Activated CD8-positive, alpha-beta memory T cell treated with anti-CD3 and anti-CD28 coated beads, Interleukin-2, amount 50 U/mL, for 4 hours (primary cell): ENCODE measurements around the gene FBXO34.
"Not testable (repeated sequence)": the region's sequence is repeated elsewhere in the genome, so short reads cannot be mapped to it uniquely, and the experiment has no call there.

Experiments
- DNase-seq: peaks from one replicate; pipeline ENCODE4 v3.0.0-alpha.2; 2020

The FBXO34 gene

GRCh38 chr14:55350461-55350860, 79.2 kb downstream of the FBXO34 start:
- DNase-seq = no peak

- DNase-seq = no peak
Measured at GRCh38 chr14:55351111-55351510, 79.9 kb downstream of the FBXO34 start.

- DNase-seq = no peak
Measured at GRCh38 chr14:55352201-55352600, 81.0 kb downstream of the FBXO34 start.

- DNase-seq = no peak
Measured at GRCh38 chr14:55353686-55354467, 82.7 kb downstream of the FBXO34 start.

GRCh38 chr14:55354500-55354899, 83.3 kb downstream of the FBXO34 start:
- peak; percentile 57 for DNase-seq

- no peak for DNase-seq
Measured at GRCh38 chr14:55355922-55356321, 84.7 kb downstream of the FBXO34 start.

GRCh38 chr14:55356913-55357312, 85.7 kb downstream of the FBXO34 start:
- DNase-seq = no peak

- DNase-seq = no peak
Measured at GRCh38 chr14:55359307-55359706, 88.1 kb downstream of the FBXO34 start.

- no peak for DNase-seq
Measured at GRCh38 chr14:55361190-55361589, 90.0 kb downstream of the FBXO34 start.

- no peak for DNase-seq
Measured at GRCh38 chr14:55366271-55366670, 95.0 kb downstream of the FBXO34 start.

- DNase-seq = no peak
Measured at GRCh38 chr14:55370883-55371455, 99.7 kb downstream of the FBXO34 start.

GRCh38 chr14:55372423-55372822, 101.2 kb downstream of the FBXO34 start:
- DNase-seq = no peak

- DNase-seq = no peak
Measured at GRCh38 chr14:55372825-55373224, 101.6 kb downstream of the FBXO34 start.

GRCh38 chr14:55373784-55374705, 102.8 kb downstream of the FBXO34 start:
- DNase-seq = no peak

GRCh38 chr14:55374771-55375170, 103.5 kb downstream of the FBXO34 start:
- DNase-seq = no peak

- DNase-seq = no peak
Measured at GRCh38 chr14:55377236-55377635, 106.0 kb downstream of the FBXO34 start.

GRCh38 chr14:55381040-55381439, 109.8 kb downstream of the FBXO34 start:
- no peak for DNase-seq

- no peak for DNase-seq
Measured at GRCh38 chr14:55381561-55381960, 110.3 kb downstream of the FBXO34 start.

- no peak for DNase-seq
Measured at GRCh38 chr14:55382483-55382882, 111.3 kb downstream of the FBXO34 start.

GRCh38 chr14:55383056-55383466, 111.8 kb downstream of the FBXO34 start:
- DNase-seq = not testable (repeated sequence)

- no peak for DNase-seq
Measured at GRCh38 chr14:55383541-55384140, 112.4 kb downstream of the FBXO34 start.

- DNase-seq = no peak
Measured at GRCh38 chr14:55384536-55384935, 113.3 kb downstream of the FBXO34 start.
